HepG2 (cell line): ENCODE data around the gene SORBS2. TPM values are rescaled to one million over a fixed set of nuclear protein-coding genes. Genes with fewer than 3 reads are reported as not detected.

Experiments
- ATAC-seq: fragments of 200-7000 bp; cut with Tn5 transposase; 3 replicates; pipeline ENCODE4 v1.9.1; 2020; ENCODE audit warnings: mild to moderate bottlenecking, moderate library complexity
- BruUV-seq: library from RNA; stranded (reverse); fragments of 400-500 nt; replicated peaks from 2 replicates; lab custom pipeline; 2021; lab: Mats Ljungman, UMichigan
- CTCF ChIA-PET: fragments of 300-600 bp; formaldehyde crosslinking; extraction: SDS; loops from one replicate; lab custom pipeline; 2021; ENCODE audit warnings: low total read pairs, inconsistent platforms, low intra/inter-chr PET ratio; lab: Yijun Ruan, JAX
- POLR2A ChIA-PET: fragments of 350-600 bp; sonication (Branson Sonifier 250); formaldehyde crosslinking; loops from one replicate; lab custom pipeline; 2020; ENCODE audit warnings: antibody characterized with exemption, inconsistent platforms; lab: Yijun Ruan, JAX
- DNase-seq: peaks from one replicate; pipeline ENCODE4 v3.0.0-alpha.2; 2015; ENCODE audit warnings: low spot score
- FAIRE-seq: peaks from 3 replicates; lab custom pipeline; 2011; peaks lifted over from hg19 to GRCh38; lab: Jason Lieb, UNC
- H2AFZ ChIP-seq: one replicate; pipeline ENCODE4 v1.6.1; 2011; ENCODE audit warnings: low read length, inconsistent platforms
- H3K27ac ChIP-seq: fragments of 300-600 bp; 3 replicates; pipeline ENCODE4 v1.8.0; 2011; ENCODE audit warnings: mixed run types, mild to moderate bottlenecking, mixed read lengths, low read length, inconsistent platforms; ENCODE audit not compliant: insufficient read depth; ENCODE audit errors: extremely low read length
- H3K27me3 ChIP-seq, 2 experiments: fragments of 200-600 bp in 1 of 2; 2 replicates in 1 of 2; 3 replicates in 1 of 2; pipeline versions ENCODE4 v1.6.0 to v1.8.0; 2011; ENCODE audit warnings: low read length in 2 of 2, mild to moderate bottlenecking in 2 of 2, moderate library complexity in 2 of 2, inconsistent platforms in 1 of 2; ENCODE audit not compliant: insufficient read depth in 2 of 2, control insufficient read depth in 1 of 2
- H3K36me3 ChIP-seq, 2 experiments: fragments of 200-600 bp in 1 of 2; replicated peaks in 1 of 2; 2 replicates in 1 of 2; 3 replicates in 1 of 2; pipeline versions ENCODE4 v1.5.1 to v1.8.0; 2011; ENCODE audit warnings: low read length in 2 of 2, inconsistent platforms in 1 of 2; ENCODE audit not compliant: insufficient read depth in 2 of 2, control insufficient read depth in 1 of 2
- H3K4me1 ChIP-seq: 2 replicates; pipeline ENCODE4 v1.5.1; 2012; ENCODE audit warnings: low read length, inconsistent platforms; ENCODE audit not compliant: insufficient read depth
- H3K4me2 ChIP-seq: 2 replicates; pipeline ENCODE4 v1.6.0; 2011; ENCODE audit warnings: low read depth, low read length, inconsistent platforms
- H3K4me3 ChIP-seq, 3 experiments: fragments of 200-600 bp in 1 of 3; sonication (generic), shearing (Covaris generic) in 1 of 3; replicated peaks in 1 of 3; 2 replicates each; pipeline ENCODE4 v1.5.1; 2011 to 2016; ENCODE audit warnings: low read length in 3 of 3, inconsistent platforms in 2 of 3, low read depth in 2 of 3, mild to moderate bottlenecking in 2 of 3, control low read depth in 1 of 3, mixed read lengths in 1 of 3; ENCODE audit not compliant: insufficient read depth in 1 of 3
- H3K79me2 ChIP-seq: one replicate; pipeline ENCODE4 v1.6.1; 2011; ENCODE audit warnings: low read length, inconsistent platforms; ENCODE audit not compliant: insufficient read depth
- H3K9ac ChIP-seq: 2 replicates; pipeline ENCODE4 v1.6.0; 2011; ENCODE audit warnings: mild to moderate bottlenecking, low read depth, low read length, inconsistent platforms; ENCODE audit not compliant: insufficient read depth
- H3K9me3 ChIP-seq: 2 replicates; pipeline ENCODE4 v1.5.1; 2012; ENCODE audit warnings: mild to moderate bottlenecking, low read length
- H4K20me1 ChIP-seq: 2 replicates; pipeline ENCODE4 v1.6.0; 2011; ENCODE audit warnings: inconsistent platforms, mild to moderate bottlenecking, low read length, moderate library complexity; ENCODE audit not compliant: insufficient read depth
- ETV5 ChIP-seq: IDR thresholded peaks from 2 replicates; pipeline ENCODE4 v1.6.1; 2018; ENCODE audit warnings: missing biosample characterization, missing genetic modification reagents, inconsistent platforms, borderline replicate concordance
- HCFC1 ChIP-seq: fragments of 150-350 bp; IDR thresholded peaks from 2 replicates; pipeline ENCODE4 v1.6.1; 2014; ENCODE audit warnings: low read depth, low read length
- KDM4B ChIP-seq: sonication (generic); formaldehyde crosslinking; IDR thresholded peaks from 2 replicates; pipeline ENCODE4 v1.4.0; 2020; ENCODE audit warnings: missing genetic modification reagents
- MLLT10 ChIP-seq: sonication (generic); formaldehyde crosslinking; IDR thresholded peaks from 2 replicates; pipeline ENCODE4 v1.4.0; 2020; ENCODE audit warnings: missing genetic modification reagents
- SAP130 ChIP-seq: IDR thresholded peaks from 2 replicates; pipeline ENCODE4 v1.6.1; 2016; ENCODE audit warnings: low read depth
- SRY ChIP-seq: sonication (generic); formaldehyde crosslinking; IDR thresholded peaks from 2 replicates; pipeline ENCODE4 v1.8.0; 2022; ENCODE audit warnings: mild to moderate bottlenecking, missing genetic modification reagents
- SSRP1 ChIP-seq: IDR thresholded peaks from 2 replicates; pipeline ENCODE4 v1.6.1; 2016; ENCODE audit warnings: control low read depth
- TFDP2 ChIP-seq: sonication (generic); formaldehyde crosslinking; IDR thresholded peaks from 2 replicates; pipeline ENCODE4 v1.4.0; 2020; ENCODE audit warnings: missing genetic modification reagents
- YY1 ChIP-seq: IDR thresholded peaks from 2 replicates; pipeline ENCODE4 v1.6.1; 2011; ENCODE audit warnings: low read length, low read depth, moderate library complexity, mild to moderate bottlenecking; ENCODE audit not compliant: insufficient read depth, insufficient replicate concordance
- ZFP62 ChIP-seq: sonication (generic); formaldehyde crosslinking; IDR thresholded peaks from 2 replicates; pipeline ENCODE4 v1.4.0; 2020; ENCODE audit warnings: missing genetic modification reagents
- ZMYM4 ChIP-seq: sonication (generic); formaldehyde crosslinking; IDR thresholded peaks from 2 replicates; pipeline ENCODE4 v1.8.1; 2023; ENCODE audit warnings: mild to moderate bottlenecking, missing genetic modification reagents
- ZNF558 ChIP-seq: sonication (generic); formaldehyde crosslinking; IDR thresholded peaks from 2 replicates; pipeline ENCODE4 v1.9.0; 2022; ENCODE audit warnings: mild to moderate bottlenecking, missing genetic modification reagents, borderline replicate concordance
- ZNF572 ChIP-seq: sonication (generic); formaldehyde crosslinking; IDR thresholded peaks from 2 replicates; pipeline ENCODE4 v1.5.1; 2020; ENCODE audit warnings: mild to moderate bottlenecking, missing genetic modification reagents
- WGBS: methylation state at CpG from one replicate; pipeline ENCODE4 v1.1.6; 2017; ENCODE audit warnings: low lambda C conversion rate; 5-methylcytosine and 5-hydroxymethylcytosine counted together
- in situ Hi-C: cut with HindIII; loops from 2 replicates; pipeline ENCODE4 v1.10.0; 2017; ENCODE audit warnings: low pct_unique_long_range_greater_than_20kb; ENCODE audit not compliant: extremely low pct_ligation_motif_present
- intact Hi-C: fragments of 100-400 bp; cut with micrococcal nuclease; formaldehyde crosslinking; loops from one replicate; pipeline ENCODE4 v1.10.0; 2022; ENCODE audit not compliant: unreplicated experiment
- polyA plus RNA-seq, 8 experiments: library from polyadenylated mRNA; depleted of rRNA in 3 of 8; stranded (reverse) in 7 of 8; unstranded in 1 of 8; fragments of >200 nt; fragmentation: Illumina TruSeq in 4 of 8; extraction: Trizol in 4 of 8; gene quantifications; 2 replicates each; pipeline versions ENCODE4 v1.2.1 to v1.2.3, GENCODE V29; 2011 to 2016; ENCODE audit warnings: low read depth in 4 of 8, missing spikeins in 1 of 8, mixed read lengths in 1 of 8; ENCODE audit not compliant: insufficient read depth in 1 of 8
- total RNA-seq, 5 experiments: library from RNA; depleted of rRNA; stranded (reverse); fragments of >200 nt; fragmentation: Illumina TruSeq; extraction: Trizol; gene quantifications; 2 replicates each; pipeline ENCODE4 v1.2.3, GENCODE V29; 2016; ENCODE audit warnings: low read depth in 1 of 5

SORBS2 gene
- total and polyA plus RNA-seq, 2 of the 13 experiments (the other 11 are each of a cell fraction or from before 2014, with no cell fraction given), result 25.0 to 80.5 TPM

- TF ChIP-seq KDM4B, result no peak
- TF ChIP-seq ZMYM4 (CRISPR knock-in tag), result no peak
- TF ChIP-seq ETV5 (CRISPR knock-in tag), result no peak
- no peak for TF ChIP-seq ZNF572 (CRISPR knock-in tag)
- TF ChIP-seq SRY (CRISPR knock-in tag), result no peak
- TF ChIP-seq TFDP2 (CRISPR knock-in tag), result no peak
- no peak for TF ChIP-seq SSRP1
- TF ChIP-seq HCFC1, result no peak
- no peak for TF ChIP-seq ZNF558
- no peak for TF ChIP-seq SAP130 (CRISPR knock-in tag)
- TF ChIP-seq MLLT10, result no peak
- TF ChIP-seq YY1, result no peak
- TF ChIP-seq ZFP62, result no peak
- H3K4me3 ChIP-seq, result no peak overlapping the region
- no peaks in the 10 kb centered on the region for H4K20me1 ChIP-seq
- H3K27me3 ChIP-seq, result no peaks in the 10 kb centered on the region
- DNase-seq (no peak), FAIRE-seq (no peak), ATAC-seq (no peak)
- no peak overlapping the region for H3K9ac ChIP-seq
- no peak overlapping the region for H3K4me2 ChIP-seq
- in situ Hi-C loops (no loop called here), intact Hi-C loops (no loop called here)
- H3K4me1 ChIP-seq, result peaks cover 15% of the 10 kb centered on the region
- ChIA-PET POLR2A (no interaction called here), CTCF (no interaction called here)
- H3K27ac ChIP-seq, result no peak overlapping the region
- peaks cover 24% of the 10 kb centered on the region for H3K79me2 ChIP-seq
- no TSS peak for BruUV-seq
- no peaks in the 10 kb centered on the region for H3K9me3 ChIP-seq
- H2AFZ ChIP-seq, result no peak overlapping the region
- WGBS, result 98% methylated on average over 5 of the region's 5 CpGs
- peaks cover 2 to 11% of the 10 kb centered on the region in 2 experiments; a peak in 4 of 5 replicates for H3K36me3 ChIP-seq
Measured at GRCh38 chr4:185749858-185750257, 62.1 kb downstream of the SORBS2 start.
